Activated T-helper 1 cell treated with anti-CD3 and anti-CD28 coated beads, Interleukin-12 subunit alpha, Interleukin-12 subunit beta, Interleukin-2, Interleukin-4 antibody, amounts not matched to agents 30 ng/mL and 10 ng/mL and 1 ng/mL, durations not matched to agents 14 hours and 24 hours and 36 hours (primary cell): ENCODE results near the gene AKAIN1. TPM values are rescaled to one million over a fixed set of nuclear protein-coding genes. Genes with fewer than 3 reads are reported as not detected.

ENCODE experiments used
- DNase-seq: peaks from one replicate; pipeline ENCODE4 v3.0.0; 2021; ENCODE audit warnings: low spot score
- H3K27ac Mint-ChIP-seq: one replicate; pipeline ENCODE4 v1.8.0; 2021; ENCODE audit warnings: mild to moderate bottlenecking, mixed read lengths
- H3K27me3 Mint-ChIP-seq: one replicate; pipeline ENCODE4 v1.8.0; 2022; ENCODE audit warnings: mild to moderate bottlenecking, moderate library complexity, mixed read lengths; ENCODE audit not compliant: insufficient read depth
- H3K36me3 Mint-ChIP-seq: one replicate; pipeline ENCODE4 v1.8.0; 2021; ENCODE audit warnings: low read depth, mixed read lengths
- H3K4me1 Mint-ChIP-seq: one replicate; pipeline ENCODE4 v1.8.0; 2021; ENCODE audit warnings: low read depth, mixed read lengths
- H3K4me3 Mint-ChIP-seq: one replicate; pipeline ENCODE4 v1.8.0; 2021; ENCODE audit warnings: mild to moderate bottlenecking, moderate library complexity, mixed read lengths
- H3K9me3 Mint-ChIP-seq: one replicate; pipeline ENCODE4 v1.8.0; 2021; ENCODE audit warnings: mixed read lengths
- intact Hi-C: fragments of 100-400 bp; cut with micrococcal nuclease; formaldehyde crosslinking; loops from one replicate; pipeline ENCODE4 v1.15.1; 2024
- total RNA-seq: library from RNA; stranded (reverse); gene quantifications from 2 replicates; pipeline ENCODE4 v1.2.3, GENCODE V29; 2022

The AKAIN1 gene
- total RNA-seq, 1 donor from 2014 or later: not detected

- H3K9me3 Mint-ChIP-seq: no peaks in the 10 kb centered on the region
- no peak overlapping the region for H3K4me3 Mint-ChIP-seq
- intact Hi-C loops: no loop called here
- no peaks in the 10 kb centered on the region for H3K4me1 Mint-ChIP-seq
- H3K27ac Mint-ChIP-seq: no peak overlapping the region
- no peak for DNase-seq
- peaks cover 1% of the 10 kb centered on the region for H3K27me3 Mint-ChIP-seq
- no peaks in the 10 kb centered on the region for H3K36me3 Mint-ChIP-seq
Observed at GRCh38 chr18:5106730-5107129, 90.3 kb downstream of the AKAIN1 start.

DNA sequence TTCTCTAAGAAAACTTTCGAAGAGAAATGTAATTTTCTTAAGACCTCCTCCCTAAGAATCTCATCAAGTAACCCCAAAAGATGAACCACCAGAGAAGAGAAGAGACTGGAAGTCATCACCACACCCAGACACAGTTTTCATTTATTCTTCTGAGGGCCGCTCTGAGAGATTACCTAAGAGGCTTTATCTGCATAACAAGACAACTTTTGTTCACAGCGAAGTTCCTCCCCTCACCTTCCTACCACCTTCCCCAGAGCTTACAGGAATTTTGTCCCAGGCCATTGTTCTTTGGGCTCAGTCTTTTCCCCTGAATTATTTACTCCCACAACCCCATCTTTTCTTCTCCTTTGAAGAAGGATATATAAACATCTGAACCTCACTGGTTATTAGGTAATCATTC is 92.8 kb downstream of the AKAIN1 start:
- intact Hi-C loops: no loop called here
- H3K27ac Mint-ChIP-seq: no peak overlapping the region
- no peaks in the 10 kb centered on the region for H3K9me3 Mint-ChIP-seq
- no peak for DNase-seq
- no peaks in the 10 kb centered on the region for H3K4me1 Mint-ChIP-seq
- no peaks in the 10 kb centered on the region for H3K36me3 Mint-ChIP-seq
- no peak overlapping the region for H3K4me3 Mint-ChIP-seq
- H3K27me3 Mint-ChIP-seq: no peaks in the 10 kb centered on the region

DNA sequence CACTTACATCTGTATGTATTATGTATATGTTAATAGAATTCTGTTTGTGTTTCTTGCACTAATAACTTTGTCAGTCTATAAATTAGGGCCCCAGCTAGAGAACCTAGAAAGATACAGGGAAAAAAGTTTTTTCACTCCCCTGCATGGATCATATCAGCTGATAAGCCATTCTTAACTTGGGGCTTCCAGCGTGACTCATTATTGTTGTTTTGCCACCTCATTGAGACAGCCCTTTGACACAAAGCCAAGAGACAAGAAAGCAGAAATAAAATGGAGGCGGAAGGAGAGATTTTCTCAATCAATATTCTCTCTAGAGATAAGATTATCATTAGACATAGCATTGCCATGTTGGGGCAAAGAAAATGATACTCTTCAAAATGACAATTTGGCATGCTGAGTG is 93.4 kb downstream of the AKAIN1 start:
- Mint-ChIP-seq H3K27ac (no peak overlapping the region), H3K27me3 (no peaks in the 10 kb centered on the region), H3K4me3 (no peak overlapping the region), H3K4me1 (no peaks in the 10 kb centered on the region), H3K36me3 (no peaks in the 10 kb centered on the region), H3K9me3 (no peaks in the 10 kb centered on the region)
- intact Hi-C loops: no loop called here
- no peak for DNase-seq

GRCh38 chr18:5103286-5103685 is 93.8 kb downstream of the AKAIN1 start:
- no peak overlapping the region for H3K27ac Mint-ChIP-seq
- intact Hi-C loops: no loop called here
- DNase-seq: no peak
- H3K27me3 Mint-ChIP-seq: no peaks in the 10 kb centered on the region
- no peaks in the 10 kb centered on the region for H3K9me3 Mint-ChIP-seq
- H3K36me3 Mint-ChIP-seq: no peaks in the 10 kb centered on the region
- no peaks in the 10 kb centered on the region for H3K4me1 Mint-ChIP-seq
- H3K4me3 Mint-ChIP-seq: no peak overlapping the region

GRCh38 chr18:5097116-5097703 is 99.8 kb downstream of the AKAIN1 start:
- Mint-ChIP-seq H3K36me3 (no peaks in the 10 kb centered on the region), H3K27me3 (peaks cover 2% of the 10 kb centered on the region), H3K4me1 (no peaks in the 10 kb centered on the region), H3K9me3 (peaks cover 4% of the 10 kb centered on the region), H3K27ac (no peak overlapping the region), H3K4me3 (no peak overlapping the region)
- no peak for DNase-seq
- intact Hi-C loops: no loop called here

DNA sequence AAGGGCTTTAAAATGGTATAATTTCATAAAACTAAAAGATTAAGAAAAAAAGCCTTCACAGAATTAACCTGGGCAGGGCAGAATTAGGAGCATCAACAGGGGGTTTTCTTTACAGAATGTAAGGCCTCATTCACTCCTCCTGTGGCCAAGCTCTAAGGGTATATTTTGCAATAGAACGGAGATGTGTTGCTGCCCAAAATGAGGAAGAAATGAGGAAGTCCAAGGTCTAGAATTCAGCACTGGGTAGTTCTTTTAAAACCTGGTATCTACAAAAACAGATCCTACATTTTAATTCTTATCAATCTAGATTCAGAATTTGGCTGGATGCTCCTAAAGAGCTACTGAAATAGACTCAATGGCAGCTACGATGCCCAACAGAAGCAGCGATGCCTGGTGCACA is 101.8 kb downstream of the AKAIN1 start:
- H3K27me3 Mint-ChIP-seq: peaks cover 2% of the 10 kb centered on the region
- intact Hi-C loops: no loop called here

GRCh38 chr18:5093902-5094301 is 103.2 kb downstream of the AKAIN1 start:
- peaks cover 4% of the 10 kb centered on the region for H3K9me3 Mint-ChIP-seq
- H3K27ac Mint-ChIP-seq: no peak overlapping the region
- intact Hi-C loops: no loop called here
- no peaks in the 10 kb centered on the region for H3K4me1 Mint-ChIP-seq
- H3K36me3 Mint-ChIP-seq: no peaks in the 10 kb centered on the region
- peaks cover 2% of the 10 kb centered on the region for H3K27me3 Mint-ChIP-seq
- no peak overlapping the region for H3K4me3 Mint-ChIP-seq
- no peak for DNase-seq

More for the DNA sequence above, 101.8 kb downstream of the AKAIN1 start:
- no peak overlapping the region for H3K4me3 Mint-ChIP-seq
- H3K4me1 Mint-ChIP-seq: no peaks in the 10 kb centered on the region
- H3K9me3 Mint-ChIP-seq: peaks cover 4% of the 10 kb centered on the region
- no peak for DNase-seq
- H3K36me3 Mint-ChIP-seq: no peaks in the 10 kb centered on the region
- H3K27ac Mint-ChIP-seq: no peak overlapping the region

Other genes starting within 250 kb of the AKAIN1 start
- 17.1 and 19.5 TPM in 2 replicates for gene ZBTB14, start 98.5 kb upstream of the AKAIN1 start, total RNA-seq